ENCODE measurements around the gene MNX1. TPM values are rescaled to one million over a fixed set of nuclear protein-coding genes. Genes with fewer than 3 reads are reported as not detected.
A peak's percentile ranks its signal among the peaks of the same experiment; 100 is the strongest.

The MNX1 gene
- total and polyA plus RNA-seq, 10 of the 15 experiments (the other 5 are each of a cell fraction or from before 2014, with no cell fraction given): 0.22 to 2.7 (median 1.3) TPM; not detected in 1

DNA sequence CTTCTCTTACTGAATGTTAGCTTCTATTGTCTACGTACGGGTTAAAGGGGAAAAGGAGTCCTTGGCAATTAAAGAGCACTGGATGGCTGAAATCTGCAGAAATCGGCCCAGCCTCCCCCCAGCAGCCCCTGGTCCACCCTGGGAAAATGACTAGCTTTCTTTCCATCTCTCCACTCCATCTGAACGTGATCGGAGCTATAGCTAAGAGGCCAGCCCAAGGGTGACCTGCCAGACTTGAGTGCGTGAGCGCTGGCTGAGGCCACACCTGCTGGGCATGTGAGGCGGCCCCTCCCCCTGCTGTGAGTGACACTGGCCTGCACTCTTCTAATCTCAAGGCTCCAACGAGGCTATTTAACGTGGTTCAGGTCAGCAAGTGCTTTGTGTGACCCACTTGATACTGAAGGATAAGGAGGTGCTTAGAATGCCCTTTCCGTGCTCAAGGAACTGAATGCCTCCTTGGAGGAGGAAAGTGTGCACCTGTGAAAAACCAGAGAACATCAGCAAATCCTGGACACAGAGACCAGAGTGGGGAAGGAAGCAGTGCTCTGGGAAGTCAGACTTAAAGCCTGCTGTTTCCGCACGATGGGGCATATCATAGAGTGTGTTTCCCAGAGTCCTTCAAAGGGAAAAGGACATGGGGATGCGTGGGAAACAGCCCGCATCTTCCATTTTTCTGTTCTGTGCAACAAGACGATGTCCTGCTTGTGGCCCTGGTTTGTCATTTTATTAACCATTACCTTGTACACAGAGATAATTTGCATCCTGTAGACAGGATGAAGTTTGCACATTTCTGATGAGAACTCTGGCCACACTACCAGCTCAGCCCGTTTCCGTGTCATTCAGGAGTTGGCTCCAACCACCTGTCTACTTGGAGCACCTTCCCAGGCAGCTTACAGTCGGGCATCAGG, 12.5 kb upstream of the MNX1 start:
- no peak overlapping the region for H3K9ac ChIP-seq (ENCODE audit: control insufficient read depth, insufficient read depth, low read length)
- H2AFZ ChIP-seq (ENCODE audit: control insufficient read depth, low read depth, low read length): no peak overlapping the region
- DNase-seq (ENCODE audit: low read depth, low spot score) (no peak), ATAC-seq (peak; percentile 54), FAIRE-seq (no peak)
- H3K27me3 ChIP-seq (replicated peaks in 1 of 2; ENCODE audit: control insufficient read depth in 2 of 2, insufficient read depth in 2 of 2, low read length in 1 of 2): peaks cover 19 to 25% of the 10 kb centered on the region in 2 experiments
- H4K20me1 ChIP-seq (ENCODE audit: control insufficient read depth, insufficient read depth): no peaks in the 10 kb centered on the region
- H3K4me2 ChIP-seq (ENCODE audit: control insufficient read depth, insufficient read depth): no peak overlapping the region
- TF ChIP-seq FOXK2 (IDR thresholded peaks at IDR 0.05): no peak
- TF ChIP-seq, protein P1, sequence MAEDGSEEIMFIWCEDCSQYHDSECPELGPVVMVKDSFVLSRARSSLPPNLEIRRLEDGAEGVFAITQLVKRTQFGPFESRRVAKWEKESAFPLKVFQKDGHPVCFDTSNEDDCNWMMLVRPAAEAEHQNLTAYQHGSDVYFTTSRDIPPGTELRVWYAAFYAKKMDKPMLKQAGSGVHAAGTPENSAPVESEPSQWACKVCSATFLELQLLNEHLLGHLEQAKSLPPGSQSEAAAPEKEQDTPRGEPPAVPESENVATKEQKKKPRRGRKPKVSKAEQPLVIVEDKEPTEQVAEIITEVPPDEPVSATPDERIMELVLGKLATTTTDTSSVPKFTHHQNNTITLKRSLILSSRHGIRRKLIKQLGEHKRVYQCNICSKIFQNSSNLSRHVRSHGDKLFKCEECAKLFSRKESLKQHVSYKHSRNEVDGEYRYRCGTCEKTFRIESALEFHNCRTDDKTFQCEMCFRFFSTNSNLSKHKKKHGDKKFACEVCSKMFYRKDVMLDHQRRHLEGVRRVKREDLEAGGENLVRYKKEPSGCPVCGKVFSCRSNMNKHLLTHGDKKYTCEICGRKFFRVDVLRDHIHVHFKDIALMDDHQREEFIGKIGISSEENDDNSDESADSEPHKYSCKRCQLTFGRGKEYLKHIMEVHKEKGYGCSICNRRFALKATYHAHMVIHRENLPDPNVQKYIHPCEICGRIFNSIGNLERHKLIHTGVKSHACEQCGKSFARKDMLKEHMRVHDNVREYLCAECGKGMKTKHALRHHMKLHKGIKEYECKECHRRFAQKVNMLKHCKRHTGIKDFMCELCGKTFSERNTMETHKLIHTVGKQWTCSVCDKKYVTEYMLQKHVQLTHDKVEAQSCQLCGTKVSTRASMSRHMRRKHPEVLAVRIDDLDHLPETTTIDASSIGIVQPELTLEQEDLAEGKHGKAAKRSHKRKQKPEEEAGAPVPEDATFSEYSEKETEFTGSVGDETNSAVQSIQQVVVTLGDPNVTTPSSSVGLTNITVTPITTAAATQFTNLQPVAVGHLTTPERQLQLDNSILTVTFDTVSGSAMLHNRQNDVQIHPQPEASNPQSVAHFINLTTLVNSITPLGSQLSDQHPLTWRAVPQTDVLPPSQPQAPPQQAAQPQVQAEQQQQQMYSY (CRISPR knock-in tag; IDR thresholded peaks at IDR 0.05): no peak
- TF ChIP-seq MLLT1 (IDR thresholded peaks at IDR 0.05): no peak
- TF ChIP-seq TCF12 (IDR thresholded peaks at IDR 0.05; ENCODE audit: low read depth, low read length): no peak
- TF ChIP-seq, protein P2, sequence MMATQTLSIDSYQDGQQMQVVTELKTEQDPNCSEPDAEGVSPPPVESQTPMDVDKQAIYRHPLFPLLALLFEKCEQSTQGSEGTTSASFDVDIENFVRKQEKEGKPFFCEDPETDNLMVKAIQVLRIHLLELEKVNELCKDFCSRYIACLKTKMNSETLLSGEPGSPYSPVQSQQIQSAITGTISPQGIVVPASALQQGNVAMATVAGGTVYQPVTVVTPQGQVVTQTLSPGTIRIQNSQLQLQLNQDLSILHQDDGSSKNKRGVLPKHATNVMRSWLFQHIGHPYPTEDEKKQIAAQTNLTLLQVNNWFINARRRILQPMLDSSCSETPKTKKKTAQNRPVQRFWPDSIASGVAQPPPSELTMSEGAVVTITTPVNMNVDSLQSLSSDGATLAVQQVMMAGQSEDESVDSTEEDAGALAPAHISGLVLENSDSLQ (IDR thresholded peaks at IDR 0.05): peak; percentile 66
- no peak for TF ChIP-seq CBFB (IDR thresholded peaks at IDR 0.05; ENCODE audit: low read depth)
- TF ChIP-seq, protein P3, sequence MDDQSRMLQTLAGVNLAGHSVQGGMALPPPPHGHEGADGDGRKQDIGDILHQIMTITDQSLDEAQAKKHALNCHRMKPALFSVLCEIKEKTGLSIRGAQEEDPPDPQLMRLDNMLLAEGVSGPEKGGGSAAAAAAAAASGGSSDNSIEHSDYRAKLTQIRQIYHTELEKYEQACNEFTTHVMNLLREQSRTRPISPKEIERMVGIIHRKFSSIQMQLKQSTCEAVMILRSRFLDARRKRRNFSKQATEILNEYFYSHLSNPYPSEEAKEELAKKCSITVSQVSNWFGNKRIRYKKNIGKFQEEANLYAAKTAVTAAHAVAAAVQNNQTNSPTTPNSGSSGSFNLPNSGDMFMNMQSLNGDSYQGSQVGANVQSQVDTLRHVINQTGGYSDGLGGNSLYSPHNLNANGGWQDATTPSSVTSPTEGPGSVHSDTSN (IDR thresholded peaks at IDR 0.05; ENCODE audit: insufficient replicate concordance, low read depth, low read length): peak; percentile 12
- TF ChIP-seq CBX5 (IDR thresholded peaks at IDR 0.05; ENCODE audit: low read depth): no peak
- ChIA-PET SMC1A (ENCODE audit: uncharacterized antibody, unreplicated experiment) (interaction anchor here (2.0 kb wide), 1 partner anchor 15 kb away, joined by 6 read pairs; no protein-coding TSS in a partner anchor), RAD21 (ENCODE audit: unreplicated experiment) (no interaction called here), POLR2A (no interaction called here), CTCF (no interaction called here)
- H3K9me3 ChIP-seq (replicated peaks; ENCODE audit: control insufficient read depth, insufficient read depth, low read length): no peaks in the 10 kb centered on the region; the same call in 2 of the 3 replicates
- no peaks in the 10 kb centered on the region for H3K79me2 ChIP-seq (ENCODE audit: control insufficient read depth, insufficient read depth, low read length)
- intact Hi-C loops (cut with micrococcal nuclease; ENCODE audit: unreplicated experiment): no loop called here
- in situ Hi-C loops (cut with MboI): no loop called here
- BruUV-seq (replicated peaks): no TSS peak
- H3K36me3 ChIP-seq (ENCODE audit: control insufficient read depth in 2 of 2, insufficient read depth in 2 of 2, low read length in 1 of 2): no peaks in the 10 kb centered on the region
- no peak overlapping the region for H3K27ac ChIP-seq (ENCODE audit: control insufficient read depth, insufficient read depth)
- peaks cover 1% of the 10 kb centered on the region; the same call in 1 of the 2 replicates for H3K4me1 ChIP-seq (ENCODE audit: control insufficient read depth, insufficient read depth, low read length)
- WGBS (ENCODE audit: insufficient coverage, insufficient replicate concordance, low lambda C conversion rate, missing lambda C conversion rate): 26% methylated on average over 19 of the region's 19 CpGs
- no peak overlapping the region for H3K4me3 ChIP-seq
